IMR-90 (cell line): ENCODE measurements around the gene MYH10. TPM values are rescaled to one million over a fixed set of nuclear protein-coding genes. Genes with fewer than 3 reads are reported as not detected.

Experiments
- ATAC-seq: fragments of 200-7000 bp; cut with Tn5 transposase; 2 replicates; pipeline ENCODE4 v1.9.1; 2020; ENCODE audit warnings: low read depth, mild to moderate bottlenecking, moderate library complexity
- BruUV-seq: library from RNA; stranded (reverse); fragments of 400-500 nt; replicated peaks from 2 replicates; lab custom pipeline; 2021; lab: Mats Ljungman, UMichigan
- CTCF ChIA-PET: fragments of 300-600 bp; formaldehyde crosslinking; extraction: SDS; loops from one replicate; lab custom pipeline; 2021; ENCODE audit warnings: antibody characterized with exemption; lab: Yijun Ruan, JAX
- POLR2A ChIA-PET: fragments of 300-600 bp; sonication (Branson Sonifier 250); formaldehyde crosslinking; loops from one replicate; lab custom pipeline; 2022; ENCODE audit warnings: antibody characterized with exemption; ENCODE audit not compliant: unreplicated experiment; lab: Charles Lee
- DNase-seq: peaks from one replicate; pipeline ENCODE4 v3.0.0; 2013
- H2AFZ ChIP-seq: replicated peaks from 2 replicates; pipeline ENCODE3; 2013; ENCODE audit warnings: low read length, mild to moderate bottlenecking; ENCODE audit not compliant: poor library complexity
- H2AK5ac ChIP-seq: 2 replicates; pipeline ENCODE4 v1.6.1; 2013; ENCODE audit warnings: low read depth, low read length, inconsistent platforms
- H2AK9ac ChIP-seq: replicated peaks from 2 replicates; pipeline ENCODE3; 2013; ENCODE audit warnings: mild to moderate bottlenecking, low read depth, low read length, moderate library complexity; ENCODE audit not compliant: poor library complexity
- H2BK120ac ChIP-seq: 2 replicates; pipeline ENCODE4 v1.6.1; 2013; ENCODE audit warnings: low read depth, low read length, inconsistent platforms
- H2BK15ac ChIP-seq: 3 replicates; pipeline ENCODE4 v1.6.1; 2013; ENCODE audit warnings: low read depth, low read length, inconsistent platforms
- H2BK20ac ChIP-seq: 2 replicates; pipeline ENCODE4 v1.6.1; 2013; ENCODE audit warnings: low read depth, mild to moderate bottlenecking, inconsistent platforms, low read length, moderate library complexity
- H2BK5ac ChIP-seq: 2 replicates; pipeline ENCODE4 v1.6.1; 2013; ENCODE audit warnings: mild to moderate bottlenecking, low read depth, low read length, inconsistent platforms; ENCODE audit not compliant: poor library complexity, severe bottlenecking
- H3K14ac ChIP-seq: replicated peaks from 2 replicates; pipeline ENCODE4 v1.6.1; 2013; ENCODE audit warnings: low read depth, low read length, inconsistent platforms
- H3K18ac ChIP-seq: 2 replicates; pipeline ENCODE4 v1.6.1; 2013; ENCODE audit warnings: low read depth, low read length, control low read depth
- H3K23ac ChIP-seq: 2 replicates; pipeline ENCODE4 v1.6.1; 2013; ENCODE audit warnings: low read depth, low read length, inconsistent platforms
- H3K27ac ChIP-seq: 2 replicates; pipeline ENCODE4 v1.5.1; 2013; ENCODE audit warnings: mild to moderate bottlenecking, control low read depth, low read length; ENCODE audit not compliant: insufficient read depth
- H3K27me3 ChIP-seq: 2 replicates; pipeline ENCODE4 v1.6.1; 2013; ENCODE audit warnings: low read length; ENCODE audit not compliant: control insufficient read depth, insufficient read depth
- H3K36me3 ChIP-seq: 2 replicates; pipeline ENCODE4 v1.6.1; 2013; ENCODE audit warnings: low read length, mixed read lengths; ENCODE audit not compliant: control insufficient read depth, insufficient read depth
- H3K4ac ChIP-seq: 2 replicates; pipeline ENCODE4 v1.6.1; 2013; ENCODE audit warnings: low read depth, low read length, inconsistent platforms
- H3K4me1 ChIP-seq: 2 replicates; pipeline ENCODE4 v1.6.1; 2013; ENCODE audit warnings: low read length, mixed read lengths; ENCODE audit not compliant: control insufficient read depth, insufficient read depth
- H3K4me2 ChIP-seq: 2 replicates; pipeline ENCODE4 v1.6.1; 2013; ENCODE audit warnings: low read depth, mild to moderate bottlenecking, control low read depth, low read length, moderate library complexity
- H3K4me3 ChIP-seq: 2 replicates; pipeline ENCODE4 v1.5.1; 2013; ENCODE audit warnings: low read depth, mild to moderate bottlenecking, control low read depth, low read length, moderate library complexity; ENCODE audit not compliant: insufficient read depth
- H3K56ac ChIP-seq: 2 replicates; pipeline ENCODE4 v1.6.1; 2013; ENCODE audit warnings: low read length, inconsistent platforms; ENCODE audit not compliant: insufficient read depth; ENCODE audit errors: extremely low read depth
- H3K79me1 ChIP-seq, 2 experiments: 2 replicates each; pipeline ENCODE4 v1.6.1; 2013; ENCODE audit warnings: low read length in 2 of 2, inconsistent platforms in 1 of 2, low read depth in 1 of 2
- H3K9ac ChIP-seq: 2 replicates; pipeline ENCODE4 v1.6.1; 2013; ENCODE audit warnings: low read depth, low read length, control low read depth
- H3K9me1 ChIP-seq: 2 replicates; pipeline ENCODE4 v1.6.1; 2013; ENCODE audit warnings: low read length, inconsistent platforms; ENCODE audit not compliant: insufficient read depth
- H3K9me3 ChIP-seq: 2 replicates; pipeline ENCODE4 v1.6.1; 2013; ENCODE audit warnings: low read length; ENCODE audit not compliant: control insufficient read depth, insufficient read depth
- H4K20me1 ChIP-seq: 2 replicates; pipeline ENCODE4 v1.6.1; 2013; ENCODE audit warnings: low read length, inconsistent platforms; ENCODE audit not compliant: insufficient read depth
- H4K5ac ChIP-seq: 2 replicates; pipeline ENCODE4 v1.6.1; 2013; ENCODE audit warnings: mild to moderate bottlenecking, low read depth, low read length, control low read depth
- H4K8ac ChIP-seq, 2 experiments: 2 replicates each; pipeline ENCODE4 v1.6.1; 2013; ENCODE audit warnings: low read depth in 2 of 2, low read length in 2 of 2, control low read depth in 1 of 2, inconsistent platforms in 1 of 2
- H4K91ac ChIP-seq: 2 replicates; pipeline ENCODE4 v1.6.1; 2013; ENCODE audit warnings: low read depth, low read length, inconsistent platforms; ENCODE audit not compliant: insufficient read depth
- SMC3 ChIP-seq: fragments of 150-350 bp; IDR thresholded peaks from 2 replicates; pipeline ENCODE4 v1.6.1; 2016; ENCODE audit warnings: low read depth, mild to moderate bottlenecking, antibody characterized with exemption, low read length, moderate library complexity
- WGBS, 2 experiments: methylation state at CpG; one replicate each; pipeline versions ENCODE4 v1.1.5 to v1.1.7; 2013; ENCODE audit warnings: missing lambda C conversion rate in 2 of 2; ENCODE audit not compliant: insufficient read length in 1 of 2; ENCODE audit errors: extremely low coverage in 2 of 2; 5-methylcytosine and 5-hydroxymethylcytosine counted together
- dilution Hi-C: fragments of 300-500 bp; cut with HindIII; formaldehyde crosslinking; loops from one replicate; pipeline ENCODE4 v1.14.3; 2018; ENCODE audit warnings: low sequenced_read_pairs; ENCODE audit not compliant: unreplicated experiment
- in situ Hi-C: fragments of 300-500 bp; cut with MboI; formaldehyde crosslinking; loops from 3 replicates; pipeline ENCODE4 v1.14.3; 2019; ENCODE audit warnings: low sequenced_read_pairs, inconsistent platforms, mixed read lengths
- intact Hi-C: fragments of 100-400 bp; cut with micrococcal nuclease; formaldehyde crosslinking; loops from 2 replicates; pipeline ENCODE4 v1.10.0; 2022
- polyA plus RNA-seq, 3 experiments: library from polyadenylated mRNA; depleted of rRNA; stranded (reverse); fragments of >200 nt; gene quantifications; 2 replicates each; pipeline ENCODE4 v1.2.3, GENCODE V29; 2012; ENCODE audit warnings: low replicate concordance in 1 of 3
- total RNA-seq: library from RNA; depleted of rRNA; stranded (reverse); fragments of >200 nt; gene quantifications from 2 replicates; pipeline ENCODE4 v1.2.3, GENCODE V29; 2012

The MYH10 gene
- total and polyA plus RNA-seq, 2 of the 4 experiments (the other 2 are of a cell fraction) = 71.2 to 95.2 TPM

- peak; percentile 64 for DNase-seq
- TF ChIP-seq SMC3 = no peak
- Histone ChIP-seq H3K23ac (no peak overlapping the region), H2AFZ (no peak overlapping the region), H3K14ac (no peak overlapping the region), H4K91ac (no peak overlapping the region), H3K27me3 (no peaks in the 10 kb centered on the region), H3K4me3 (no peak overlapping the region), H2BK120ac (no peak overlapping the region), H3K9ac (no peak overlapping the region), H3K4me1 (peaks cover 5% of the 10 kb centered on the region), H4K20me1 (0 out of 2 replicates have a peak, but pooled peaks cover 4% of the 10 kb centered on the region), H2AK9ac (no peak overlapping the region), H3K18ac (no peak overlapping the region), H2AK5ac (no peak overlapping the region), H2BK15ac (no peak overlapping the region), H2BK20ac (no peak overlapping the region), H3K56ac (no peak overlapping the region), H3K9me3 (no peaks in the 10 kb centered on the region), H3K9me1 (peaks cover 17% of the 10 kb centered on the region), H3K4me2 (no peak overlapping the region), H2BK5ac (no peak overlapping the region), H3K27ac (no peak overlapping the region), H4K8ac (no peak overlapping the region), H3K79me1 (peaks cover 6 to 14% of the 10 kb centered on the region in 2 experiments; a peak in 3 of 4 replicates), H4K5ac (no peak overlapping the region), H3K36me3 (peaks cover 18% of the 10 kb centered on the region), H3K4ac (no peak overlapping the region)
- 96% methylated on average over 5 of the region's 9 CpGs; no CpG with 5 or more reads in 1 of the 2 experiments for WGBS, 2 experiments
- no TSS peak for BruUV-seq
- no peak for ATAC-seq
- in situ Hi-C loops (no loop called here), dilution Hi-C loops (no loop called here), intact Hi-C loops (no loop called here)
- ChIA-PET CTCF (no interaction called here), POLR2A (no interaction called here)
Observed at GRCh38 chr17:8552577-8553320, 77.8 kb downstream of the MYH10 start.
